ENCODE measurements around the gene BDH1.

Gene BDH1

DNA sequence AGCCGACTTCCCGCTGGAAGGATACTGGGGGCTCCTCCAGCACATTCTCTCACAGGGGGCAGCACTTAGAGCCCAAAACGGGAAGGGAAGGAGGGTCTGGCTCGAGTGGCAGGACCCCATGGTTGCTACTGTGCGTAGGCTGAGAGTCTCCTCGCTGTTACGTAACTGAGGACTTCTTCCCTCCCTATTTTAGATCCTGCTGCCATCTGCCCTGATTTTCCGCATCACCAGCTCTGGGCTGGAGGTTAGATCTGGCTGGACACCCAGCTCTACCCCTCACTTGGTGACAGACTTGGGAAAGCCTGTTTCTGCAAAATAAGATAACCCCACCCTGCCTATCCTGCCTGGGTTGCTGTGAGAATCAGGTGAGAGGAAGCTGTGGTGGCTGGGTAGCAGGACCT is 47.7 kb downstream of the BDH1 start:
- Histone ChIP-seq H3K27ac (no peak overlapping the region), H3K4me3 (no peak overlapping the region)
- TF ChIP-seq, protein P1, sequence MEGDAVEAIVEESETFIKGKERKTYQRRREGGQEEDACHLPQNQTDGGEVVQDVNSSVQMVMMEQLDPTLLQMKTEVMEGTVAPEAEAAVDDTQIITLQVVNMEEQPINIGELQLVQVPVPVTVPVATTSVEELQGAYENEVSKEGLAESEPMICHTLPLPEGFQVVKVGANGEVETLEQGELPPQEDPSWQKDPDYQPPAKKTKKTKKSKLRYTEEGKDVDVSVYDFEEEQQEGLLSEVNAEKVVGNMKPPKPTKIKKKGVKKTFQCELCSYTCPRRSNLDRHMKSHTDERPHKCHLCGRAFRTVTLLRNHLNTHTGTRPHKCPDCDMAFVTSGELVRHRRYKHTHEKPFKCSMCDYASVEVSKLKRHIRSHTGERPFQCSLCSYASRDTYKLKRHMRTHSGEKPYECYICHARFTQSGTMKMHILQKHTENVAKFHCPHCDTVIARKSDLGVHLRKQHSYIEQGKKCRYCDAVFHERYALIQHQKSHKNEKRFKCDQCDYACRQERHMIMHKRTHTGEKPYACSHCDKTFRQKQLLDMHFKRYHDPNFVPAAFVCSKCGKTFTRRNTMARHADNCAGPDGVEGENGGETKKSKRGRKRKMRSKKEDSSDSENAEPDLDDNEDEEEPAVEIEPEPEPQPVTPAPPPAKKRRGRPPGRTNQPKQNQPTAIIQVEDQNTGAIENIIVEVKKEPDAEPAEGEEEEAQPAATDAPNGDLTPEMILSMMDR (IDR thresholded peaks at IDR 0.05), result no peak
- no peak for DNase-seq (ENCODE audit: low spot score)

DNA sequence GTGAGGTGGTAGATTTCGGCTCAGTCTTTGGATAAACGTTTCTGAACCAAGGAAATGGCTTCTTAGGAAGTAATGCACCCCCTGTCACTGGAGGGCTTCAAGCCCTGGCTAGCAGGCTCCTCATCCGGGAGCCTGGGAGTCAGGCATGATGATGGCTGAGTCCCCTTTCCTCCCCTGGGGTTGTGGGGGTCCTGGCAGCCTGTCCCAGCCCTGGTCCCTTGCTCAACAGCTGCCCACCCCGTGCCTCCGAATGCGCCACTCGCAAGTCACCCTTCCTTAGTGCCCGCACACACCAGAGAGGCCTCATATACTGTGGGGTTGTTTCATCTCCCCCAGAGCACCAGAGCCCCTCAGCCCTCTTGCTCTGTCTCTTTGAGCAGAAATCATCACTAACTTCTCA is 48.2 kb downstream of the BDH1 start:
- no peak for DNase-seq (ENCODE audit: low spot score)
- TF ChIP-seq, protein P1 (IDR thresholded peaks at IDR 0.05), result no peak
- H3K27ac ChIP-seq, result no peak overlapping the region
- no peak overlapping the region for H3K4me3 ChIP-seq

DNA sequence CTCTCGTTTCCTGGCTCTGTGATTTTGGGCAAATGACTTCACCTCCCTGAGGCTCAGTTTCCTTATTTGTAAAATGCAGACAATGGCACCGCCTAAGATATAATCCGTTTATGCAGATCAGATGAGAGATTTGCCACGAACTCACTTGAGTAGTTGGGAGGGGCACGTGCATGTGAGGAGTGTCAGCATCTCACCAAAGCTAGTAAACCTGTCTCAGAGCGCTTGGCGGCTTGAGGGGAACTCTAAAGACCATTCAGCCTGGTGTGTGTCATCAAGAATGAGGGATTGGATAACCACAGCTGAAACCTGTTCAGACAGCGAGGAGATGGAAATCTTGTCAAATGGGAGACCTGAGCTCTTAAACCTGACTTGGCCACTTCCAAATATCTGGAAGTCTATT is 48.7 kb downstream of the BDH1 start:
- TF ChIP-seq, protein P1 (IDR thresholded peaks at IDR 0.05), result no peak
- no peak for DNase-seq (ENCODE audit: low spot score)
- H3K4me3 ChIP-seq, result no peak overlapping the region
- H3K27ac ChIP-seq, result no peak overlapping the region

DNA sequence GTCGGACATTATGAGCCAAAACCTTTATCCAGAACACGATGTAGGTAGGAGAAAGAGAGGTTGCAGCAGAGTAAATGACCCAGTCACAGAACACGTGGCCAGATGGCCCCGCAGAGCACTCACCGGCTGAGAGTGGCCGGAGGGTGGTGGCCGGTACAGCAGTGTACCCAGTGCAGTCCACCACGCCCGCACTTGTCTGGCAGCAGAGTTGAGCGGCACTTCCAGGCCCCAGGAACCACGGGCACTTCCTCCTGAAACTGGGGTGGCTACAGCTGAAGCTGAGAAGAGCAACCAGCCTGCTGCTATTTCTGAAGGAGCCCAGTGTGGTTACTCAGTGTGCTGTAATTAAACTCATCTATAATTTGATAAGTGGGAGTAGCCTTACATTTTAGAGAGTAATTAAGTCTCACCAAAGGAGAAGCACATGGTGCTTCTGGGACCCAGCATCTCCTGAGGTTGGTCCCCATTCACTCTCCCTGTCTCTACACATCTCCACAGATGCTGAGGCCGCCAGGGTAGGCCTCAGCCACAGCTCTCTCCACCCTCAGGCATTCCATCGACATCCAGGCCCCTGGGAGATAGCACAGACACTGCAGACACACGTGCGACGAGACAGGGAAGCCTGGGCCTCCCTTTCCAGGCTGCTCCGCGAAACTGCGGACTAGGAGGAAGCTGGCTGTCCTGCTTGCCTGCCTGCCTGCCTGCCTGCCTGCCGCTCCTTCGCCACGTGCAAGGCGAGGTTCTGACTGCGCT is 49.8 kb downstream of the BDH1 start:
- no peak overlapping the region for H3K27ac ChIP-seq

DNA sequence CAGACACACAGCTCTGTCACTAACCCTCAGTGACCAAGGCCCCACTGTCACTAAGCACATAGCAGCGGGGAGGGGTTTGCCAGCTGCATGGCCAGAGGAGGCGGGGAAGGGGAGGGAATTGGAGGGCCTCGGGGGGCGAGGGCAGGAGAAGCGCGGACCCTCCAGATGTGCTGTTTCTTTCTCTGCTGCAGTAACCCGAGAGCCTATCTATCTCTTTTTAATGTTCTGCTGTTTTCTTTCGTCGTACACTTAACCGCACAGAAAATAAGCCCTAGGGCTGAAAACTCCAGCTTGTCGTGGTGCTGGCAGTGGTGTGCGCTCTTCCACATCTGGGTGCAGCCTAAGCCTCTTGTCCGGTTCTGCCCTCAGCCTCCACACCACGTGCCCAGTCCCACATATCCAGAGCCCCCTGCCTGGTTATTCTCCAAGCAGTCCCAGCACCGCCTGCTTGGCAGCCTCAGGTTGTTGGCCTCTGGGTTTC is 51.1 kb downstream of the BDH1 start:
- no peak for DNase-seq (ENCODE audit: low spot score)
- Histone ChIP-seq H3K27ac (no peak overlapping the region), H3K4me3 (no peak overlapping the region)
- TF ChIP-seq, protein P1 (IDR thresholded peaks at IDR 0.05), result no peak

More for the DNA sequence above, 49.8 kb downstream of the BDH1 start:
- TF ChIP-seq, protein P1 (IDR thresholded peaks at IDR 0.05), result no peak
- H3K4me3 ChIP-seq, result no peak overlapping the region
- no peak for DNase-seq (ENCODE audit: low spot score)

DNA sequence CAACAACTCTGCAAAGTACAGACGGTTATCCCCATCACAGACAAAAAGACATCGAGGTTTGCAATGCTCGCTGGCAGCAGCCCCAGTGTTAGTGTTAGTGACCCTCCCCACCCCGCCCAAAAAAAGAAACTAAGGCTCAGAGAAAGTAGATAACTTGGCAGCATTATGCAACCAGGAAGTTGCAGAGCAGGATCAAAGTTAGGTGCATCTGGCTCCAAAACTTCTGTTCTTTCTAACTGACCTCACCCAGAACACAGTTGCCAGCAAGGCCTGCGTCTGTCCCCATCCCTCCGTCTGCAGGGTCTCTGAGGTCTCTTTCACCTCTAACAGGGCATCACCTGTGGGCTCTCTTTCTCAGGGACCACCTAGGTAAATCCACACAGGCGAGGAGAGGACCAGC is 51.5 kb downstream of the BDH1 start:
- Histone ChIP-seq H3K4me3 (no peak overlapping the region), H3K27ac (no peak overlapping the region)
- DNase-seq (ENCODE audit: low spot score), result no peak
- TF ChIP-seq, protein P1 (IDR thresholded peaks at IDR 0.05), result no peak

DNA sequence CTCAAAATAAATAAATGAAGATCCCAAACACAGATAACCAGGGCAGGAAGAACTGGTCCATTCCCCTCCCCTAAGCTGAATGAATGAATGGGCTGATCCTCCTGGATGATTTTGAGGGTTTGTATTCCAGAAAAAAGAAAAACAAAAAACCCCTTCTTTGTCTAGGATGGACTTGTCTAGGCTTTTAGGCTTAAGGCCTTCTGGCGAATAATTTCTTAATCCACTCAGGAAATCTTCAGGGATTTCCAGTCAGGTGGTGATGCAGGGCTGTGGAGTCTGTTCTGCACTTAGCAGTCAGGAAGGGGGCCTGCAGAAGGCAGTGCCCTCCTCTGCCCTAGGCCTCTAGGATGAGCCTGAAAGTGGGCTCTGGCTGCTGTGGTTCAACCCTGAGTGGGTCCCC is 52.1 kb downstream of the BDH1 start:
- no peak overlapping the region for H3K4me3 ChIP-seq
- TF ChIP-seq, protein P1 (IDR thresholded peaks at IDR 0.05), result no peak
- DNase-seq (ENCODE audit: low spot score), result no peak
- H3K27ac ChIP-seq, result no peak overlapping the region

Measured in coronary artery (tissue), 2 donors.